ENCODE measurements around the gene AMZ2. TPM values are rescaled to one million over a fixed set of nuclear protein-coding genes. Genes with fewer than 3 reads are reported as not detected.
A peak's percentile ranks its signal among the peaks of the same experiment; 100 is the strongest.
"Not testable (repeated sequence)": the region's sequence is repeated elsewhere in the genome, so short reads cannot be mapped to it uniquely, and the experiment has no call there.

AMZ2 gene
- total RNA-seq, 2 donors from 2014 or later: 31.5 to 44.1 TPM

GRCh38 chr17:68204736-68205135 lies 43.1 kb upstream of the AMZ2 start:
- Histone ChIP-seq H3K9ac (ENCODE audit: low read depth in 2 of 2, low read length in 2 of 2) (peak overlapping the region in 1 of 2 donors; percentile 68), H3K27ac (no peak overlapping the region), H3K27me3 (peaks cover 10% of the 10 kb centered on the region), H3K9me3 (no peaks in the 10 kb centered on the region), H3K4me3 (peak overlapping the region; percentile 65), H3K4me1 (peaks cover under 1% of the 10 kb centered on the region), H3K36me3 (no peaks in the 10 kb centered on the region)
- no peak for DNase-seq
- TF ChIP-seq CTCF (IDR thresholded peaks at IDR 0.05): no peak
- intact Hi-C loops (cut with DNase I): loop anchor here (5.0 kb wide), 1 partner anchor 147 kb away; no protein-coding TSS in a partner anchor

- DNase-seq: peak; percentile 93
- intact Hi-C loops (cut with DNase I): no loop called here
- peak overlapping the region; percentile 72 for H3K27ac ChIP-seq
- H3K9me3 ChIP-seq: no peaks in the 10 kb centered on the region
- H3K9ac ChIP-seq (ENCODE audit: low read depth in 2 of 2, low read length in 2 of 2): peak overlapping the region; percentile 55 to 68
- H3K4me1 ChIP-seq: no peaks in the 10 kb centered on the region
- no peaks in the 10 kb centered on the region for H3K36me3 ChIP-seq
- TF ChIP-seq CTCF (IDR thresholded peaks at IDR 0.05): peak; percentile 84
- H3K27me3 ChIP-seq: peaks cover 4% of the 10 kb centered on the region
- H3K4me3 ChIP-seq: peak overlapping the region; percentile 65
Observed at GRCh38 chr17:68205251-68205807, 42.5 kb upstream of the AMZ2 start.

- no peaks in the 10 kb centered on the region for H3K4me1 ChIP-seq
- H3K27ac ChIP-seq: peak overlapping the region; percentile 72
- H3K9ac ChIP-seq (ENCODE audit: low read depth in 2 of 2, low read length in 2 of 2): peak overlapping the region in 1 of 2 donors; percentile 68
- peak overlapping the region; percentile 65 for H3K4me3 ChIP-seq
- TF ChIP-seq CTCF (IDR thresholded peaks at IDR 0.05): no peak
- H3K9me3 ChIP-seq: no peaks in the 10 kb centered on the region
- H3K36me3 ChIP-seq: no peaks in the 10 kb centered on the region
- no peak for DNase-seq
- H3K27me3 ChIP-seq: no peaks in the 10 kb centered on the region
- intact Hi-C loops (cut with DNase I): no loop called here
Observed at GRCh38 chr17:68205808-68206720, 41.8 kb upstream of the AMZ2 start.

GRCh38 chr17:68207651-68208253 lies 40.1 kb upstream of the AMZ2 start:
- intact Hi-C loops (cut with DNase I): no loop called here
- H3K36me3 ChIP-seq: no peaks in the 10 kb centered on the region
- no peak for DNase-seq
- no peak overlapping the region for H3K27ac ChIP-seq
- no peak overlapping the region for H3K9ac ChIP-seq (ENCODE audit: low read depth in 2 of 2, low read length in 2 of 2)
- no peaks in the 10 kb centered on the region for H3K9me3 ChIP-seq
- no peaks in the 10 kb centered on the region for H3K27me3 ChIP-seq
- TF ChIP-seq CTCF (IDR thresholded peaks at IDR 0.05): no peak
- H3K4me1 ChIP-seq: no peaks in the 10 kb centered on the region
- peak overlapping the region; percentile 0 for H3K4me3 ChIP-seq

- H3K4me3 ChIP-seq; H3K9me3 ChIP-seq; DNase-seq; H3K9ac ChIP-seq (ENCODE audit: low read depth in 2 of 2, low read length in 2 of 2); H3K27ac ChIP-seq; H3K27me3 ChIP-seq; H3K36me3 ChIP-seq; H3K4me1 ChIP-seq; intact Hi-C loops (cut with DNase I): not testable (repeated sequence)
Observed at GRCh38 chr17:68208651-68209050, 39.2 kb upstream of the AMZ2 start.

GRCh38 chr17:68209191-68209900 lies 38.5 kb upstream of the AMZ2 start:
- H3K9ac ChIP-seq (ENCODE audit: low read depth in 2 of 2, low read length in 2 of 2); intact Hi-C loops (cut with DNase I): not testable (repeated sequence)

More at GRCh38 chr17:68209191-68209900, 38.5 kb upstream of the AMZ2 start:
- H3K27me3 ChIP-seq, H3K27ac ChIP-seq, H3K4me1 ChIP-seq, H3K9me3 ChIP-seq, DNase-seq, H3K36me3 ChIP-seq, H3K4me3 ChIP-seq: not testable (repeated sequence)

Measured in colonic mucosa (tissue), 4 donors.